H1 (cell line): Measurements from ENCODE around the gene TMED4. TPM values are rescaled to one million over a fixed set of nuclear protein-coding genes. Genes with fewer than 3 reads are reported as not detected.

Experiments
- CTCF ChIA-PET: fragments of 300-600 bp; sonication (Branson Sonifier 250); formaldehyde crosslinking; loops from one replicate; lab custom pipeline; 2021; ENCODE audit not compliant: partially characterized antibody; lab: Charles Lee
- POLR2A ChIA-PET: fragments of 300-600 bp; sonication (Branson Sonifier 250); formaldehyde crosslinking; loops from one replicate; lab custom pipeline; 2021; ENCODE audit warnings: inconsistent platforms; ENCODE audit not compliant: partially characterized antibody; lab: Charles Lee
- DNase-seq, 2 experiments: peaks; one replicate each; pipeline versions ENCODE4 v3.0.0 to v3.0.0-alpha.2; 2010 to 2022; ENCODE audit warnings: low spot score in 2 of 2, low read depth in 1 of 2, mixed read lengths in 1 of 2
- FAIRE-seq: peaks from 2 replicates; lab custom pipeline; 2011; peaks lifted over from hg19 to GRCh38; lab: Jason Lieb, UNC
- H2AFZ ChIP-seq: 2 replicates; pipeline ENCODE4 v1.8.1; 2012; ENCODE audit warnings: low read length, inconsistent platforms
- H2AK5ac ChIP-seq: 2 replicates; pipeline ENCODE4 v1.6.1; 2013; ENCODE audit warnings: low read depth, low read length
- H2BK120ac ChIP-seq: replicated peaks from 2 replicates; pipeline ENCODE3; 2013; ENCODE audit warnings: low read depth, low read length, inconsistent platforms
- H2BK12ac ChIP-seq: 2 replicates; pipeline ENCODE4 v1.6.1; 2013; ENCODE audit warnings: low read depth, low read length
- H2BK15ac ChIP-seq: 2 replicates; pipeline ENCODE4 v1.6.1; 2013; ENCODE audit warnings: low read length
- H2BK20ac ChIP-seq: 2 replicates; pipeline ENCODE4 v1.6.1; 2013; ENCODE audit warnings: low read length
- H2BK5ac ChIP-seq: 2 replicates; pipeline ENCODE4 v1.6.1; 2013; ENCODE audit warnings: low read depth, low read length
- H3K14ac ChIP-seq: 2 replicates; pipeline ENCODE4 v1.6.1; 2013; ENCODE audit warnings: inconsistent platforms; ENCODE audit not compliant: insufficient read length
- H3K18ac ChIP-seq: 2 replicates; pipeline ENCODE4 v1.6.1; 2013; ENCODE audit warnings: low read length; ENCODE audit errors: extremely low read depth
- H3K23ac ChIP-seq: 2 replicates; pipeline ENCODE4 v1.6.1; 2013; ENCODE audit warnings: inconsistent platforms; ENCODE audit not compliant: insufficient read length
- H3K23me2 ChIP-seq: 2 replicates; pipeline ENCODE4 v1.6.1; 2013; ENCODE audit warnings: low read depth, low read length
- H3K27ac ChIP-seq: 2 replicates; pipeline ENCODE4 v1.6.1; 2011; ENCODE audit warnings: low read depth, low read length, inconsistent platforms
- H3K27me3 ChIP-seq, 4 experiments: replicated peaks in 1 of 4; 1 replicate in 1 of 4; 2 replicates in 3 of 4; pipeline versions ENCODE4 v1.6.1 to v1.8.1; 2011 to 2013; ENCODE audit warnings: low read length in 3 of 4, mild to moderate bottlenecking in 3 of 4, inconsistent platforms in 2 of 4, mixed read lengths in 2 of 4, moderate library complexity in 1 of 4; ENCODE audit not compliant: control insufficient read depth in 3 of 4, insufficient read depth in 3 of 4; ENCODE audit errors: extremely low read depth in 1 of 4
- H3K36me3 ChIP-seq, 4 experiments: 2 replicates each; pipeline versions ENCODE4 v1.6.1 to v1.8.1; 2011 to 2013; ENCODE audit warnings: mild to moderate bottlenecking in 4 of 4, low read length in 3 of 4, moderate library complexity in 2 of 4, control low read depth in 1 of 4, inconsistent platforms in 1 of 4; ENCODE audit not compliant: insufficient read depth in 4 of 4, control insufficient read depth in 2 of 4
- H3K4ac ChIP-seq: replicated peaks from 2 replicates; pipeline ENCODE3; 2013; ENCODE audit warnings: low read length, low read depth, mixed read lengths, inconsistent platforms; ENCODE audit not compliant: insufficient read length
- H3K4me1 ChIP-seq, 4 experiments: replicated peaks in 1 of 4; 1 replicate in 1 of 4; 2 replicates in 3 of 4; pipeline versions ENCODE4 v1.6.1 to v1.8.1; 2011 to 2013; ENCODE audit warnings: low read length in 3 of 4, inconsistent platforms in 2 of 4, mixed read lengths in 1 of 4; ENCODE audit not compliant: insufficient read depth in 4 of 4, control insufficient read depth in 3 of 4
- H3K4me2 ChIP-seq, 2 experiments: 2 replicates each; pipeline versions ENCODE4 v1.6.1 to v1.8.1; 2011 to 2013; ENCODE audit warnings: low read depth in 2 of 2, low read length in 2 of 2, control low read depth in 1 of 2, inconsistent platforms in 1 of 2, mild to moderate bottlenecking in 1 of 2; ENCODE audit not compliant: insufficient read depth in 1 of 2
- H3K4me3 ChIP-seq, 4 experiments: fragments of 200-600, 300-600 bp in 1 of 4; sonication (generic), shearing (Covaris generic), sonication (Bioruptor Twin) in 1 of 4; 2 replicates each; pipeline versions ENCODE4 v1.5.1 to v1.8.1; 2011 to 2016; ENCODE audit warnings: low read length in 4 of 4, low read depth in 3 of 4, control low read depth in 2 of 4, inconsistent platforms in 2 of 4, mild to moderate bottlenecking in 2 of 4, mixed read lengths in 1 of 4, moderate library complexity in 1 of 4; ENCODE audit not compliant: insufficient read depth in 2 of 4; ENCODE audit errors: extremely low read depth in 1 of 4
- H3K56ac ChIP-seq: replicated peaks from 2 replicates; pipeline ENCODE3; 2013; ENCODE audit warnings: low read depth, mild to moderate bottlenecking, mixed read lengths, low read length, inconsistent platforms; ENCODE audit not compliant: insufficient read length
- H3K79me1 ChIP-seq: 2 replicates; pipeline ENCODE4 v1.6.1; 2013; ENCODE audit warnings: low read depth, low read length, control low read depth
- H3K79me2 ChIP-seq, 2 experiments: 2 replicates each; pipeline versions ENCODE4 v1.6.1 to v1.8.1; 2012 to 2013; ENCODE audit warnings: low read length in 2 of 2, mild to moderate bottlenecking in 2 of 2, inconsistent platforms in 1 of 2; ENCODE audit not compliant: insufficient read depth in 2 of 2, control insufficient read depth in 1 of 2
- H3K9ac ChIP-seq, 4 experiments: replicated peaks in 1 of 4; 1 replicate in 1 of 4; 2 replicates in 3 of 4; pipeline versions ENCODE4 v1.6.1 to v1.8.1; 2011 to 2013; ENCODE audit warnings: low read depth in 3 of 4, low read length in 3 of 4, control low read depth in 2 of 4, mild to moderate bottlenecking in 2 of 4, moderate library complexity in 2 of 4, inconsistent platforms in 1 of 4; ENCODE audit errors: extremely low read depth in 1 of 4
- H3K9me3 ChIP-seq, 2 experiments: 2 replicates each; pipeline versions ENCODE4 v1.6.1 to v1.8.1; 2012 to 2013; ENCODE audit warnings: mild to moderate bottlenecking in 2 of 2, moderate library complexity in 2 of 2, control low read depth in 1 of 2, inconsistent platforms in 1 of 2, low read depth in 1 of 2, low read length in 1 of 2, mixed read lengths in 1 of 2; ENCODE audit not compliant: insufficient read depth in 2 of 2
- H4K20me1 ChIP-seq, 2 experiments: replicated peaks in 1 of 2; 2 replicates each; pipeline versions ENCODE3 to v1.8.1; 2011 to 2013; ENCODE audit warnings: inconsistent platforms in 2 of 2, low read length in 2 of 2, mild to moderate bottlenecking in 1 of 2; ENCODE audit not compliant: insufficient read depth in 2 of 2, control insufficient read depth in 1 of 2
- H4K5ac ChIP-seq: 2 replicates; pipeline ENCODE4 v1.6.1; 2013; ENCODE audit warnings: low read length, low read depth, mixed read lengths, inconsistent platforms; ENCODE audit not compliant: insufficient read length
- H4K8ac ChIP-seq: 2 replicates; pipeline ENCODE4 v1.8.0; 2013; ENCODE audit warnings: mild to moderate bottlenecking, moderate library complexity, low read length, inconsistent platforms; ENCODE audit not compliant: insufficient read depth; ENCODE audit errors: extremely low read depth
- H4K91ac ChIP-seq: replicated peaks from 2 replicates; pipeline ENCODE3; 2013; ENCODE audit warnings: low read length, mixed read lengths, inconsistent platforms; ENCODE audit not compliant: insufficient read length
- ATF2 ChIP-seq: IDR thresholded peaks from 2 replicates; pipeline ENCODE4 v1.6.1; 2012; ENCODE audit warnings: low read length, inconsistent platforms
- CBX5 ChIP-seq: fragments of 300-800, 300-1000 bp; sonication (generic); IDR thresholded peaks from 2 replicates; pipeline ENCODE4 v1.7.1; 2016; ENCODE audit warnings: antibody characterized with exemption, low read length, low read depth
- CBX8 ChIP-seq: fragments of 300-800, 300-1000 bp; sonication (generic); IDR thresholded peaks from 2 replicates; pipeline ENCODE4 v1.7.1; 2016; ENCODE audit warnings: low read depth, low read length, borderline replicate concordance
- CTBP2 ChIP-seq: IDR thresholded peaks from 2 replicates; pipeline ENCODE4 v1.7.0; 2011; ENCODE audit warnings: borderline replicate concordance, mild to moderate bottlenecking, moderate library complexity, mixed read lengths, low read length; ENCODE audit not compliant: insufficient read depth, insufficient read length
- E2F6 ChIP-seq: IDR thresholded peaks from 2 replicates; pipeline ENCODE4 v1.6.1; 2012; ENCODE audit warnings: inconsistent platforms
- JUN ChIP-seq: IDR thresholded peaks from 2 replicates; pipeline ENCODE4 v1.6.1; 2011; ENCODE audit warnings: low read depth, mild to moderate bottlenecking, improper control_type of control experiment, low read length
- KDM1A ChIP-seq: fragments of 200-600, 300-600 bp; sonication (generic); IDR thresholded peaks from 2 replicates; pipeline ENCODE4 v1.7.1; 2016; ENCODE audit warnings: mild to moderate bottlenecking, low read length, borderline replicate concordance
- KDM4A ChIP-seq: IDR thresholded peaks from one replicate; pipeline ENCODE4 v1.7.1; 2012; ENCODE audit warnings: low read depth, mild to moderate bottlenecking, moderate library complexity, low read length, inconsistent platforms; ENCODE audit not compliant: severe bottlenecking
- NANOG ChIP-seq: IDR thresholded peaks from 2 replicates; pipeline ENCODE4 v1.6.1; 2011; ENCODE audit warnings: low read length, low read depth, mild to moderate bottlenecking, inconsistent platforms; ENCODE audit not compliant: insufficient read depth, poor library complexity, severe bottlenecking
- SIRT6 ChIP-seq: IDR thresholded peaks from one replicate; pipeline ENCODE4 v1.7.1; 2012; ENCODE audit warnings: low read length, inconsistent platforms
- YY1 ChIP-seq: IDR thresholded peaks from 2 replicates; pipeline ENCODE4 v1.6.1; 2011; ENCODE audit warnings: low read depth, mild to moderate bottlenecking, low read length
- WGBS, 2 experiments: shearing (Covaris generic) in 1 of 2; methylation state at CpG; one replicate each; pipeline versions ENCODE4 v1.1.6 to v1.1.7; 2013 to 2015; ENCODE audit warnings: low lambda C conversion rate in 2 of 2, mixed read lengths in 2 of 2, inconsistent platforms in 1 of 2, low coverage in 1 of 2, missing lambda C conversion rate in 1 of 2; ENCODE audit not compliant: insufficient replicate concordance in 2 of 2, insufficient coverage in 1 of 2, insufficient read length in 1 of 2; ENCODE audit errors: extremely low coverage in 1 of 2, missing lambda C conversion rate in 1 of 2; 5-methylcytosine and 5-hydroxymethylcytosine counted together
- polyA plus RNA-seq, 7 experiments: library from polyadenylated mRNA; depleted of rRNA in 3 of 7; stranded (reverse) in 5 of 7; unstranded in 2 of 7; fragments of >200 nt in 5 of 7; fragments of 200-250 nt in 2 of 7; gene quantifications; 1 replicate in 5 of 7; 2 replicates in 1 of 7; 4 replicates in 1 of 7; pipeline versions ENCODE4 v1.2.1 to v1.2.3, GENCODE V29; 2011 to 2013; ENCODE audit warnings: missing spikeins in 2 of 7, mixed read lengths in 2 of 7
- total RNA-seq: library from RNA; stranded (reverse); fragmentation: NEBNext Ultra II Directional; extraction: Animal tissue kit (Norgen Biotek cat#: 25700); gene quantifications from 2 replicates; pipeline ENCODE4 v1.2.1, GENCODE V29; 2021

The TMED4 gene
- total and polyA plus RNA-seq, 2 of the 8 experiments (the other 6 are each of a cell fraction or from before 2014, with no cell fraction given): 44.9 to 76.7 TPM

GRCh38 chr7:44626620-44627019, 44.6 kb upstream of the TMED4 start:
- H3K9me3 ChIP-seq: no peaks in the 10 kb centered on the region
- H2BK15ac ChIP-seq: no peak overlapping the region
- no peak overlapping the region for H2BK120ac ChIP-seq
- no peaks in the 10 kb centered on the region; the same call in 1 of the 2 replicates for H3K23me2 ChIP-seq
- no peak overlapping the region for H4K91ac ChIP-seq
- H3K9ac ChIP-seq: no peak overlapping the region
- H2AK5ac ChIP-seq: no peak overlapping the region
- H3K4me2 ChIP-seq: no peak overlapping the region
- H3K4me3 ChIP-seq: no peak overlapping the region
- H3K18ac ChIP-seq: no peak overlapping the region
- ChIA-PET CTCF (interaction anchor here (0.6 kb wide), 1 partner anchor 15 kb away, joined by 4 read pairs; no protein-coding TSS in a partner anchor), POLR2A (interaction anchor here (1.2 kb wide), 1 partner anchor 12 kb away, joined by 3 read pairs; no protein-coding TSS in a partner anchor)
- H3K79me2 ChIP-seq: peaks cover 12 to 35% of the 10 kb centered on the region in 2 experiments; a peak in 3 of 4 replicates
- no peak overlapping the region for H4K8ac ChIP-seq
- H3K79me1 ChIP-seq: peaks cover 12% of the 10 kb centered on the region
- H3K14ac ChIP-seq: no peak overlapping the region
- FAIRE-seq (no peak), DNase-seq (no peak)
- peaks cover 0 to 25% (median 7%) of the 10 kb centered on the region in 4 experiments; a peak in 4 of 8 replicates for H3K36me3 ChIP-seq
- no peak overlapping the region for H3K4ac ChIP-seq
- no peak overlapping the region for H2BK12ac ChIP-seq
- no peak overlapping the region for H4K5ac ChIP-seq
- no peak overlapping the region for H2AFZ ChIP-seq
- no peaks in the 10 kb centered on the region for H3K27me3 ChIP-seq
- H3K56ac ChIP-seq: no peak overlapping the region
- H3K27ac ChIP-seq: no peak overlapping the region
- no peak overlapping the region for H2BK20ac ChIP-seq
- H3K23ac ChIP-seq: no peak overlapping the region
- H2BK5ac ChIP-seq: no peak overlapping the region
- H4K20me1 ChIP-seq: peaks cover 7 to 20% of the 10 kb centered on the region in 2 experiments
- 88% methylated on average over 4 of the region's 4 CpGs; no CpG with 5 or more reads in 1 of the 2 experiments for WGBS, 2 experiments
- peaks cover 3 to 12% (median 11%) of the 10 kb centered on the region in 4 experiments; a peak in 6 of 7 replicates for H3K4me1 ChIP-seq
- TF ChIP-seq KDM1A (no peak), KDM4A (no peak), YY1 (no peak), JUN (no peak), CTBP2 (no peak), ATF2 (no peak), E2F6 (no peak), CBX8 (no peak), SIRT6 (no peak), NANOG (no peak), CBX5 (no peak)
